ENCODE results near the gene MNAT1.

Gene MNAT1

GRCh38 chr14:60933920-60934655 is 199.5 kb downstream of the MNAT1 start:
- no peak for DNase-seq (ENCODE audit: low read depth)
- no peak overlapping the region for H3K4me3 ChIP-seq (replicated peaks; ENCODE audit: low read depth, low read length)
- no peak for TF ChIP-seq CTCF (IDR thresholded peaks at IDR 0.05; ENCODE audit: low read length, missing control alignments)

DNA sequence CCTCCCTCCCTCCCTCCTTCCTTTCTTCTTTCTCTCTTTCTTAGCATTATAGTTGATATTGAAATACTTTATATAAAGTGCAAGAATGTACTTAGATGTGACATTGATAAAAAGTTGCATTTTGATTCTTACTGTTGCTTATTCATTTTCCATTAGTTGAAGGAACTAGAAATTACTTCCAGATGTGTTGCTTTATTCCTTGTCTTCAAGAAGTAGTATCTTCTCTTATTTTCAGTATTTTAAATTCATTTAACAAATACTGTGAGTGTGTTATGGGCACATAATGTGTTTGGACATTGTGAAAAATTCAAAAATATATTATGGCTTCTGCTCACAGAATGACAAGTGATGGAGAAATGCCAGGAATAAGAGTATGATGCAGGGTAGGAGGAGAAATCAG is 200.8 kb downstream of the MNAT1 start:
- no peak overlapping the region for H3K4me3 ChIP-seq (replicated peaks; ENCODE audit: low read depth, low read length)
- TF ChIP-seq CTCF (IDR thresholded peaks at IDR 0.05; ENCODE audit: low read length, missing control alignments), result no peak
- DNase-seq (ENCODE audit: low read depth), result no peak

DNA sequence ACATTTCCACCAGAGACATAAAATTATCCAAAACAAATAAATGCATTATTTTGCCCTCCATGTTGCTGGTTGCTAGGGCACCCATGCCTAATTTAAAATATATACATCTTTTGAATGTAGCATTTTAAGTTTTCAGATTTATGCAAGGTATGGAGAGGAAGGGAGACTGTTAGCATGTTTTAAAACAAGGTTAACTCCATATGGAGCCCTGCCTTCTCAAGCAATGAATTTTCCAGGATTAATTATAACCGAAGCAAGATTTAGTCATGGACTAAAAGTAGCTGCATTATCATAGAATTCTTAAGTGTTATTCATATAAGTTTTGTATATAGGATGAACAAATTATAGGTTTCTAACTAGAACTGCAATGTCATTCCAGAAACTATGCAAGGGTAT is 209.1 kb downstream of the MNAT1 start:
- no peak for TF ChIP-seq CTCF (IDR thresholded peaks at IDR 0.05; ENCODE audit: low read length, missing control alignments)
- H3K4me3 ChIP-seq (replicated peaks; ENCODE audit: low read depth, low read length), result no peak overlapping the region
- DNase-seq (ENCODE audit: low read depth), result no peak

GRCh38 chr14:60944204-60944603 is 209.6 kb downstream of the MNAT1 start:
- no peak for TF ChIP-seq CTCF (IDR thresholded peaks at IDR 0.05; ENCODE audit: low read length, missing control alignments)
- H3K4me3 ChIP-seq (replicated peaks; ENCODE audit: low read depth, low read length), result no peak overlapping the region
- peak; percentile 44 for DNase-seq (ENCODE audit: low read depth)

DNA sequence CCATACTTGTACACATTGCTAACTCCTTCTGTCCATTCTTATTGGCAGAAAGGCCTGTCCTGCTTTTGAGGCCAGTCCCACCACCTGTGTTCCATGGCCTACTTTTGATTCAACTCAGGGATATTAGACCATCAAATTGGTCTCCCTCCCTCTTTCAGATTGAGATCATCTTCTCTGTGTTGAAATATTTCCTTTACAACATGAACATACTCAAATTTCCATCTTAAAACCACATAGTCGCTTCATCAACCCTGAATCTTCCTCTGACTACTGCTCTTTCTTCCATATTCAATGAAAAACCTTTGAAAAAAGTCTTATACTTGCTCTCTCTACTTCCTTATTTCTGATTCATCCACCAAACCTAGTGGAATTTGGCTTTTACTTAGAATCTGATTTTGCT is 211.4 kb downstream of the MNAT1 start:
- no peak for TF ChIP-seq CTCF (IDR thresholded peaks at IDR 0.05; ENCODE audit: low read length, missing control alignments)
- DNase-seq (ENCODE audit: low read depth), result no peak
- no peak overlapping the region for H3K4me3 ChIP-seq (replicated peaks; ENCODE audit: low read depth, low read length)

- no peak for TF ChIP-seq CTCF (IDR thresholded peaks at IDR 0.05; ENCODE audit: low read length, missing control alignments)
- no peak for DNase-seq (ENCODE audit: low read depth)
- no peak overlapping the region for H3K4me3 ChIP-seq (replicated peaks; ENCODE audit: low read depth, low read length)
Measured at GRCh38 chr14:60946773-60947172, 212.2 kb downstream of the MNAT1 start.
